AG04449 (cell line): Measurements from ENCODE around the gene DNAH14.
"Not testable (repeated sequence)": the region's sequence is repeated elsewhere in the genome, so short reads cannot be mapped to it uniquely, and the experiment has no call there.

Source experiments
- CTCF ChIA-PET: fragments of 350-600 bp; formaldehyde crosslinking; extraction: SDS; loops from one replicate; lab custom pipeline; 2021; ENCODE audit warnings: antibody characterized with exemption; lab: Yijun Ruan, JAX
- POLR2A ChIA-PET: fragments of 400-600, 350-600 bp; formaldehyde crosslinking; extraction: SDS; loops from one replicate; lab custom pipeline; 2020; ENCODE audit warnings: antibody characterized with exemption, inconsistent platforms; lab: Yijun Ruan, JAX
- DNase-seq: peaks from one replicate; pipeline ENCODE4 v3.0.0-alpha.2; 2010; ENCODE audit warnings: low read depth, low spot score
- H3K4me3 ChIP-seq: 2 replicates; pipeline ENCODE4 v1.5.1; 2011; ENCODE audit warnings: low read depth, mild to moderate bottlenecking, control low read depth, low read length
- TF ChIP-seq, protein P1 (sequence below): IDR thresholded peaks from one replicate; pipeline ENCODE4 v1.5.1; 2011; ENCODE audit warnings: mild to moderate bottlenecking, moderate library complexity, low read length, control low read depth, inconsistent platforms; ENCODE audit not compliant: insufficient read depth; ENCODE audit errors: missing control alignments

The DNAH14 gene

DNA sequence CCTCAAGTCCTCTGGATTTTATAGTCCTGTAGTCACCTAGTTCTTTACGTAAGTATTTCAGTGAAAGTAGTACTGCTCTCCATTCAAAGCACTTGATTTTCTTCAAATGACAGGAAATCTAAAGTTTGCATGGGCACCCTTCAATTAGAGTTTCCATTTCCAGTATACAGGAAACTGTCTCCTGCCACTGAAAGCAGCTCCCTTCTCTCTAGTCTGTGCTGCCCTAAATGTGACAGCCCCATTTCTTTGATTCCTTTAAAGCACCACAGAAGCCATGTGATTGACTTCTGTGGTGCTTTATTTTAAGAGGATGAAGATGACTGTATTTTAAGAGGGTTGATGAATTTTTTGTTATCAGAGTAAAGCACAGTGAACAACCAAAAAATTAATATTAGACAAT lies 226.1 kb downstream of the DNAH14 start:
- TF ChIP-seq, protein P1, sequence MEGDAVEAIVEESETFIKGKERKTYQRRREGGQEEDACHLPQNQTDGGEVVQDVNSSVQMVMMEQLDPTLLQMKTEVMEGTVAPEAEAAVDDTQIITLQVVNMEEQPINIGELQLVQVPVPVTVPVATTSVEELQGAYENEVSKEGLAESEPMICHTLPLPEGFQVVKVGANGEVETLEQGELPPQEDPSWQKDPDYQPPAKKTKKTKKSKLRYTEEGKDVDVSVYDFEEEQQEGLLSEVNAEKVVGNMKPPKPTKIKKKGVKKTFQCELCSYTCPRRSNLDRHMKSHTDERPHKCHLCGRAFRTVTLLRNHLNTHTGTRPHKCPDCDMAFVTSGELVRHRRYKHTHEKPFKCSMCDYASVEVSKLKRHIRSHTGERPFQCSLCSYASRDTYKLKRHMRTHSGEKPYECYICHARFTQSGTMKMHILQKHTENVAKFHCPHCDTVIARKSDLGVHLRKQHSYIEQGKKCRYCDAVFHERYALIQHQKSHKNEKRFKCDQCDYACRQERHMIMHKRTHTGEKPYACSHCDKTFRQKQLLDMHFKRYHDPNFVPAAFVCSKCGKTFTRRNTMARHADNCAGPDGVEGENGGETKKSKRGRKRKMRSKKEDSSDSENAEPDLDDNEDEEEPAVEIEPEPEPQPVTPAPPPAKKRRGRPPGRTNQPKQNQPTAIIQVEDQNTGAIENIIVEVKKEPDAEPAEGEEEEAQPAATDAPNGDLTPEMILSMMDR: no peak
- H3K4me3 ChIP-seq: no peak overlapping the region
- CTCF ChIA-PET: no interaction called here
- no peak for DNase-seq
- POLR2A ChIA-PET: no interaction called here

DNA sequence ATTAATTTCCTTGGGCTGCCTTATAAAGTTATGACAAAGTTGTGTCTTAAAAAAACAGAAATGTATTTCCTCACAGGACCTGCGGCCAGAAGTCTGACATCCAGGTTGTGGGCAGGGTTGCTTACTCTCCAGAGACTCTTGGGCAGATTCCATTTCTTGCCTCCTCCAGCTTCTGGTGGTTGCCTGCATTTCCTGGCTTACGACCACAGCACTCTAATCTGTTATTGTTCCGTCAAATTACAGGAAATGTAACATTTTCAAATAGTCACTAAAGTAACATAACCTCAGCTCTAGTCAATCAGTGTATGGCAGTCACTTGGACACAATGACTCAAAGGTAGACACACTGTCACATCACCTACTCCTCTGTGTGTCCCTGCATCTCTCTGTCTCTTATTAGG lies 226.8 kb downstream of the DNAH14 start:
- TF ChIP-seq, protein P1: no peak
- POLR2A ChIA-PET: no interaction called here
- CTCF ChIA-PET: no interaction called here
- no peak overlapping the region for H3K4me3 ChIP-seq
- DNase-seq: no peak

DNA sequence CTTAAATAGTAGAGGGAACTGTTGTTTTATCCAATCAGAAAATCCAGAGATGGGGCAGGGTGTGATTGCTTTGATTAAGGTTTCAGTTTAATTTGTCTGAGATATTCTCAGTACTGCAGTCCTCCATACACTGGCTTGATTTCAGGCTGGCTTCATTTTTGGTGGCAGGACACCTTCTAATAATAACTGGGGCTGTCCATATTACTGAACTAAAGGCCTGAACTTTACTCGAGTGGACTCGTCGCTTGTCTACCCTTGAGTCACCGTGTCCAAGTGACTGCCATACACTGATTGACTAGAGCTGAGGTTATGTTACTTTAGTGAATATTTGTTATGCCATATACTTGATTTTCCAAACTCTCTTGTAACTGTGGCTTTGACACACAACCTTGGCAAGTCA lies 228.8 kb downstream of the DNAH14 start:
- ChIA-PET POLR2A (no interaction called here), CTCF (no interaction called here)
- DNase-seq: no peak
- H3K4me3 ChIP-seq: no peak overlapping the region
- TF ChIP-seq, protein P1: no peak

DNA sequence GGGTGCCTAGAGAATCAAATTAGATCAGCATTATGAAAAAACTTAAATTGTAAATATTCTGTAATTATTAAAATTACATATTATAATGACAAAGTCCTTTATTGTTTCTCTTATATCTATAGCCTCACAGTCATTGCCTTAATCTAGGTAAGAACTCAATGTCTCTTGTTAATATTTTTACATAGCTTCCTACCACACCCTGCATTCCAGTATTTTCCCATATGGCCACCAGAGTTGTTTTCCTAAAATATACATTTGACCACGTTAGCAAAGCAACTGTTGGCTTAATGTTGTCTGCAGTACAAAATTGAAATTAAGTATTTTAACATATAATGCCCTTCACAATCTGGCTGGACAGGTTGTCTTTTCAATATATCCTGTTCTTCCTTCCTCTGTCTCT lies 230.3 kb downstream of the DNAH14 start:
- CTCF ChIA-PET: no interaction called here
- TF ChIP-seq, protein P1: no peak
- no peak for DNase-seq
- H3K4me3 ChIP-seq: no peak overlapping the region
- POLR2A ChIA-PET: no interaction called here

DNA sequence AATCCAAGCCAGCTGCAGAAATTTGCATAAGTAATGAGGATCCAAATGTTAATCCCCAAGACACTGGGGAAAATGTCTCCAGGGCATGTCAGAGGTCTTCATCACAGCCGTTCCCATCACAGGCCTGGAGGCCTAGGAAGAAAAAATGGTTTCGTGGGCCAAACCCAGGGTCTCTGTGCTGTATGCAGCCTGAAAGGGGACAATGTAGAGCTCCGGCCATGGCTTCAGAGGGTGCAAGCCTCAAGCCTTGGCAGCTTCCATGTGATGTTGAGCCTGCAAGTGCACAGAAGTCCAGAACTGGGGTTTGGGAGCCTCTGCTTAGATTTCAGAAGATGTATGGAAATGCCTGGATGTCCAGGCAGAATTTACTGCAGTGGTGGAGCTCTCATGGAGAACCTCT lies 247.9 kb downstream of the DNAH14 start:
- CTCF ChIA-PET, DNase-seq, POLR2A ChIA-PET, H3K4me3 ChIP-seq: not testable (repeated sequence)

DNA sequence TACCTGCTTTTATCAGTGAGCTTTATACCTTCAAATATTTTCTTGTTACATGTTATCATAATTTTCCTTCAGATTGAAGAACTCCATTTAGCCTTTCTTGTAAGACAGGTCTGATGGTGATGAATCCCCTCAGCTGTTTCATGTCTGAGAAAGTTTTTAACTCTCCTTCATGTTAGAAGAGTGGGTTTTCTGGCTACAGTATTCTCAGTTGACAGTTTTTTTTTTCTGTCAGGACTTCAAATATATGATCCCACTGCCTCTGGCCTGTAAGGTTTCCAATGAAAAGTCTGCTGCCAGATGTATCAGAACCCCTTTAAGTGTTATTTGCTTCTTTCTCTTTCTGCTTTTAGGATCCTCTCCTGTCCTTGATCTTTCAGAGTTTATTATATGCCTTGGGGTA lies 250.2 kb downstream of the DNAH14 start:
- TF ChIP-seq, protein P1: no peak
- no peak for DNase-seq
- CTCF ChIA-PET: no interaction called here
- POLR2A ChIA-PET: no interaction called here
- H3K4me3 ChIP-seq: no peak overlapping the region

DNA sequence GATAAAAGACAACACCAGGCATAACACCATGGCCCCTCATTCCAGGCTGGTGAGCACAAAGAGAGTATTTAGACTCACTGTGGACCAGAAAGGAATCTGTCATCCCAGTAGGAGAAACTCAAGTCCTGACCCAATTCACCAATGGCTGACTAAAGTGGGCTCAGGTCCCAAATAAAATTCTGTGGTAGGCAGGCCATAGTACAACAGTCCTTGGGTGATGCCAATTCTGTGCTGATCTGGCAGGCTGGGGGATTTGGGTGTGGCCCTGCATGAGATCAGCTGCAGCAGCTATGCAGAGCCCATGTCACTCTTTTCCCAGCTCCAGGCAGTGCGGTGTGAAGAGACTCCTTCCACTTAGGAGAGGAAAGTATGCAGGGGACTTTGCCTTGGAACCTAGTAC lies 253.2 kb downstream of the DNAH14 start:
- ChIA-PET CTCF (no interaction called here), POLR2A (no interaction called here)
- TF ChIP-seq, protein P1: no peak
- no peak for DNase-seq
- H3K4me3 ChIP-seq: no peak overlapping the region
